BE2C (cell line): Measurements from ENCODE around the gene EIF2AK3.

ENCODE experiments used
- DNase-seq: peaks from one replicate; pipeline ENCODE4 v3.0.0-alpha.2; 2020
- H3K27me3 ChIP-seq: fragments of 250-450 bp; sonication (Bioruptor Pico); 2 replicates; pipeline ENCODE4 v1.5.1; 2020; ENCODE audit warnings: mild to moderate bottlenecking
- H3K36me3 ChIP-seq: fragments of 250-450 bp; sonication (Bioruptor Pico); 2 replicates; pipeline ENCODE4 v1.5.1; 2020; ENCODE audit warnings: mild to moderate bottlenecking
- H3K4me1 ChIP-seq: fragments of 250-450 bp; sonication (Bioruptor Pico); 2 replicates; pipeline ENCODE4 v1.5.1; 2020
- H3K4me3 ChIP-seq: 2 replicates; pipeline ENCODE4 v1.5.1; 2011; ENCODE audit warnings: low read depth, low read length
- H3K9me3 ChIP-seq: fragments of 250-450 bp; sonication (Bioruptor Pico); 2 replicates; pipeline ENCODE4 v1.5.1; 2020
- TF ChIP-seq, protein P1 (sequence below): IDR thresholded peaks from 2 replicates; pipeline ENCODE4 v1.5.1; 2012; ENCODE audit warnings: mild to moderate bottlenecking, low read depth, low read length

EIF2AK3 gene

DNA sequence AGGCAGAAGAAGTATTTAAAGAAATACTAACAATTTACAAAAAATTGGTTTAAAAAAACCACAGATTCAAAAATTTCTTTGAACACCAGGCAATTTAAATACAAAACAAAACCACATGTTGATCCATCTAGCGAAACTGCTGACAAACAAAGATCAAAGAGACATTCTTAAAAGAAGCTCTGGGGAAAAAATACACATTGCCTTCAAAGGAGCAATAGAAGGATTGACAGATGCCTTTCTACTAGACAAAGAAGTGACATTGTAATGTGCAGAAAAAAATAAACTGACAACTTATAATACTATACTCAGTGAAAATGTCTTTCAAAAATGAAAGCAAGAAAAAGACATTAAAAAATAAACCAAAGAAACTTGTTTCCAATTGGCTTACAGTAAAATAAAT is 12.6 kb upstream of the EIF2AK3 start:
- no peaks in the 10 kb centered on the region for H3K27me3 ChIP-seq
- H3K4me1 ChIP-seq, result no peaks in the 10 kb centered on the region
- no peak overlapping the region for H3K4me3 ChIP-seq
- H3K36me3 ChIP-seq, result no peaks in the 10 kb centered on the region
- H3K9me3 ChIP-seq, result no peaks in the 10 kb centered on the region
- no peak for DNase-seq
- TF ChIP-seq, protein P1, sequence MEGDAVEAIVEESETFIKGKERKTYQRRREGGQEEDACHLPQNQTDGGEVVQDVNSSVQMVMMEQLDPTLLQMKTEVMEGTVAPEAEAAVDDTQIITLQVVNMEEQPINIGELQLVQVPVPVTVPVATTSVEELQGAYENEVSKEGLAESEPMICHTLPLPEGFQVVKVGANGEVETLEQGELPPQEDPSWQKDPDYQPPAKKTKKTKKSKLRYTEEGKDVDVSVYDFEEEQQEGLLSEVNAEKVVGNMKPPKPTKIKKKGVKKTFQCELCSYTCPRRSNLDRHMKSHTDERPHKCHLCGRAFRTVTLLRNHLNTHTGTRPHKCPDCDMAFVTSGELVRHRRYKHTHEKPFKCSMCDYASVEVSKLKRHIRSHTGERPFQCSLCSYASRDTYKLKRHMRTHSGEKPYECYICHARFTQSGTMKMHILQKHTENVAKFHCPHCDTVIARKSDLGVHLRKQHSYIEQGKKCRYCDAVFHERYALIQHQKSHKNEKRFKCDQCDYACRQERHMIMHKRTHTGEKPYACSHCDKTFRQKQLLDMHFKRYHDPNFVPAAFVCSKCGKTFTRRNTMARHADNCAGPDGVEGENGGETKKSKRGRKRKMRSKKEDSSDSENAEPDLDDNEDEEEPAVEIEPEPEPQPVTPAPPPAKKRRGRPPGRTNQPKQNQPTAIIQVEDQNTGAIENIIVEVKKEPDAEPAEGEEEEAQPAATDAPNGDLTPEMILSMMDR, result no peak

DNA sequence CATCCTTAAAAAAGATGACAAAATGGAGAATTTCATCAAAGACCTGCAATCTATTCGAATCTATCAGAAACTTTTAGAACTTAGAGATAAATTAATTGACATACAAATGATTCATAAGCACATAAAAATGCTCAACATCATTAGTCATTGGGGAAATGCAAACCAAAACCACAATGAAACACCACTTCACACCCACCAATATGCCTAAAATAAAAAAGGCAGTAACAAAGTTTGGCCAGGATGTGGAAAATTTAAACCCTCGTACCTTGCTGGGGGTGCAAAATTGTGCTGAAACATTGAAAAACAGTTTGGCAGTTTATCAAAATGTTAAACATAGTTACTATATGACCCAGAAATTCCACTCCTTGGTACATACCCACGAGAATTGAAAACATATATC is 11.5 kb upstream of the EIF2AK3 start:
- Histone ChIP-seq H3K36me3 (no peaks in the 10 kb centered on the region), H3K4me3 (no peak overlapping the region), H3K27me3 (no peaks in the 10 kb centered on the region), H3K4me1 (no peaks in the 10 kb centered on the region), H3K9me3 (no peaks in the 10 kb centered on the region)
- TF ChIP-seq, protein P1, result no peak
- DNase-seq, result no peak

DNA sequence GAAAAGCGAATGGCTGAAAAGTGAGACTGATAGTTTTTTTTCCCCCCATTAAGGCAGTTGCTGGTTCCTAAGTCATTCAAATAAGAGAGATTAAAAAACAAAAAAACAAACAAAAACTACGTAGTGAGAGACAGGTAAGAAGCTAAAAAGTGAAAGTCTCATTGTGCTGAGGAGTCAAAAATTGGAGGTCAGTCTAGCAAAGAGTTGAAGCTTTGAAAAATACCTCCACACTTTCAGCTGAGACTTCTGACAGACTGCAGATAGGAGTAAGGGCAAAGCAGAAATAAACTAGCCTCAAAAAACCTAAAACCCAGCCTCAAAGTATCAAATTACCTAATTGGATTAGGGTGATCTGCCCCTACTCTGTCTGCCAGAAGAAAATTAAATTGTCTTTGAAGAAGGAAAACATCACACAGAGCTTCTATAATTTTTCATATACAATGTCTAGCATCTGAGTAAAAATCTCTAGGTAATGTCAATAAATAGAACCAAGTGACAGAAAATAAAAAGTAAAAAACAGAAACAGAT is 10.9 kb upstream of the EIF2AK3 start:
- TF ChIP-seq, protein P1, result no peak
- Histone ChIP-seq H3K4me3 (no peak overlapping the region), H3K36me3 (no peaks in the 10 kb centered on the region), H3K4me1 (no peaks in the 10 kb centered on the region), H3K27me3 (no peaks in the 10 kb centered on the region), H3K9me3 (no peaks in the 10 kb centered on the region)
- no peak for DNase-seq

DNA sequence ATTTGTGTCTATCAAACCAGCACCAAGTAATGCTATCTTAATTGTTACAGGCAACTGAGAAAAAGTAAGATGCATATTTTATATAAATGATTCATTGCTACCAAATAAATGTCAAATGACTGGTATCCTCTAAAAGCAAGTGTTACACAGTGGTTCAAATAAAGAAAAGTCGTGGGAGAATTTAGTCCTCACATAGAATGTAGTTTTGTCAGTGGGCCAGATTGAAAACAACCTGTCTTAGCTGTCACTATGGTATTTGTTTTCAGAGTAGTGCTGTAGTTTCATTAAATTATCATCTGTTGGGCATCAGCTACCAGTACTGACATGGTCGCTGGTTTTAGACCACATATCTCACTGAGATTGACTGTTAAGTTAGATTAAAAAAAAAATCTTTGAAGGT is 10.2 kb upstream of the EIF2AK3 start:
- no peaks in the 10 kb centered on the region for H3K27me3 ChIP-seq
- DNase-seq, result no peak
- TF ChIP-seq, protein P1, result no peak
- no peak overlapping the region for H3K4me3 ChIP-seq
- no peaks in the 10 kb centered on the region for H3K4me1 ChIP-seq
- H3K9me3 ChIP-seq, result no peaks in the 10 kb centered on the region
- H3K36me3 ChIP-seq, result no peaks in the 10 kb centered on the region

DNA sequence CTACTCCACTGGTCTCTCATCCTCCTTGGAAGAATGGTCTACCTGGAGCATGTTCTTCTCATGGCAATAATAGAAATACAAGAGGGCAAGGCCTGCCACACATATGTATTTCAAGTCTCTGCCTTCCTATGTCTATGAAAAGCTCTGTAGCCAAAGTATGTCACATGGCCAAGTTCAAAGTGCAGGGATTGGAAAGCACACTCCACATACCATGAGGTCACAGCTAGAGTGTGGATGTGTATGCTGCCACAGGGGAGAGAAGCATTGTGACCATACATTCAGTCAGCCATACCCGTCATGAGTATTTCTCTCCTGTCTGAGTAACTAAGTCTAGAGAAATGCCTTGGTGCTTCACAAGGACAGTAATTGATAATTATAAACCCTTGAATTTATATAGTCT is 8.8 kb upstream of the EIF2AK3 start:
- Histone ChIP-seq H3K9me3 (no peaks in the 10 kb centered on the region), H3K4me3 (no peak overlapping the region), H3K36me3 (no peaks in the 10 kb centered on the region), H3K27me3 (no peaks in the 10 kb centered on the region), H3K4me1 (no peaks in the 10 kb centered on the region)
- TF ChIP-seq, protein P1, result no peak
- no peak for DNase-seq

DNA sequence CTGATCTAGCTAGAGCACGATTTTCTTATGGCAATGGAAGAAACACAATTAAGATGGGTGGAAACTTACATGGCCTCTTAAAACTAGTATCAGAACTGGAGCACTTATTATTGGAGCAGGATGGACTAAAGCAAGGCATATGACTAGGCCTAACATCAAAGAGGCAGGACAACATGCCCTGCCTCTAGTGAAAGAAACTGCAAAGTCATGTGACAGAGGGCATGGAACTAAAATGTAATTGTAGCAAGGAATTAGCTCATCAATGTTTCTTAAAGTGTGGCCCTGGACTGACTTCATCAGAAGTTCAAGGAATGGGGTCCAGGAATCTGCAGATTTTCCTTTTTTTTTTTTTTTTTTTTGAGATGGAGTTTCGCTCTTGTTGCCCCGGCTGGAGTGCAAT is 5.3 kb upstream of the EIF2AK3 start:
- DNase-seq, result no peak
- TF ChIP-seq, protein P1, result no peak
- Histone ChIP-seq H3K4me3 (no peak overlapping the region), H3K4me1 (no peaks in the 10 kb centered on the region), H3K36me3 (no peaks in the 10 kb centered on the region), H3K9me3 (no peaks in the 10 kb centered on the region), H3K27me3 (no peaks in the 10 kb centered on the region)
